GM21737 (cell line): ENCODE results near the gene GPR108.
A peak's percentile ranks its signal among the peaks of the same experiment; 100 is the strongest.
"Not testable (repeated sequence)": the region's sequence is repeated elsewhere in the genome, so short reads cannot be mapped to it uniquely, and the experiment has no call there.

Experiments used
- ATAC-seq: cut with Tn5 transposase; IDR thresholded peaks from one replicate; pipeline ENCODE4 v1.9.1; 2021; ENCODE audit warnings: mild to moderate bottlenecking, moderate library complexity; ENCODE audit not compliant: unreplicated experiment

GPR108 gene

DNA sequence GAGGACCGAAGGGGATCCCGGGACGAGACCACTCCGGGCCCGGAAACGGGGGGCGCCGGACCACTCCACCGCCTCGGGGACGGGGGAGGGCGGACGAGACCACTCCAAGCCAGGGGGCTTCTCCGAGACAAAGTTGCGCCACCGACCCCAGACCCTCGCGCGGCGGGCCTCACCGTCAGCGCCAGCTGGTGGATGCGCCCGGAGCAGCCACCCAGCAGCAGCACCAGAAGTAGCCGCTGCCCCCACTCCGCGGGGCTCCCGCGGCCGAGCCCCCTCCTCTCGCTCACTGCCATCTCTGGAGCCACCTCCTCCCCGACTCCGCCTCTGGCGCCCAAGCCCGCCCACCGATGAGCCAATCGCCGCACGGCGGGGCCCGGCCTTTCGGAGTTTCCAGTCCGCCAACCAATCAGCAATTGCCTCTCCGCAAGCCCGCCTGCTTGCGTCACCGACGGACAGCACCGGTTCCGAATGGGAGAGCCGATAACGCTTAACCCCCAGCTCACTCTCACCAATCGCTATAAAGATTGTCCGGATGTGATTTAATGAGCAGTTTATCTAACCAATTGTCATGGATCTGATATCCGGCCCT lies at the start of gene GPR108:
GPR108 (minus strand) TSS at position 297 of the 589 bp plus-strand sequence; CDS start at position 293, 4 bp downstream.
- peak; percentile 55 for ATAC-seq

DNA sequence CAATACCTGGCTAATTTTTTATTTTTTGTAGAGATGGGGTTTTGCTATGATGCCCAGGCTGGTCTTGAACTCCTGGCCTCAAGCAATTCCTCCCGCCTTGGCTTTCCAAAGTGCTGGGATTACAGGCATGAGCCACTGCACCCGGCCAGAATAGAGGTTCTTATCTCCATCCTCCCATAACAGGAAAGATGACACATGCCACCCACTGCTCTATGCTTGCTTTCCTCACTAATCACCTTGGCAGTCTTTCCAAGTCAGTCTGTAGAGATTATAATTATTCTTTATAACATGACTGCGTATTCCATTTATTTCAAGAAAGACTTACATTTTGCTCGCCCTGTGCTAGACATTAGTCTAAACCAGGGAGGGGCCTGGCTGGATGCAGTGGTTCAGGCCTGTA lies 41.8 kb upstream of the GPR108 start:
- no peak for ATAC-seq

DNA sequence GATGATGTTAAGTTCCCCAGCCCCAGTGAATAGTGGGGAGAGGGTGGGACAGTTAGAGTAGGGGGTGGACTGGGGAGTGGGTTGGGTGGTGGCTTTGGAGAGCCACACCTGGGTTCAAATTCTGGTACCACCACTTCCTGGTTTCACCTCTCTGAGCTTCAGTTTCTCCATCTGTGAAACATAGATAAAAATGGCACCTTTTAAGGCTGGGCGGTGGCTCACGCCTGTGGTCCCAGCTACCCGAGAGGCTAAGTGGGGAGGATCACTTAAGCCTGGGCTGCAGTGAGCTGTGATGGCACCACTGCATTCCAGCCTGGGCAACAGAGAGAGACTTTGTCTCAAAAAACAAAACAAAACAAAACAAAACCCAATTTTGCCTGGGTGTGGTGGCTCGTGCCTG lies 41.0 kb upstream of the GPR108 start:
- ATAC-seq, result no peak

DNA sequence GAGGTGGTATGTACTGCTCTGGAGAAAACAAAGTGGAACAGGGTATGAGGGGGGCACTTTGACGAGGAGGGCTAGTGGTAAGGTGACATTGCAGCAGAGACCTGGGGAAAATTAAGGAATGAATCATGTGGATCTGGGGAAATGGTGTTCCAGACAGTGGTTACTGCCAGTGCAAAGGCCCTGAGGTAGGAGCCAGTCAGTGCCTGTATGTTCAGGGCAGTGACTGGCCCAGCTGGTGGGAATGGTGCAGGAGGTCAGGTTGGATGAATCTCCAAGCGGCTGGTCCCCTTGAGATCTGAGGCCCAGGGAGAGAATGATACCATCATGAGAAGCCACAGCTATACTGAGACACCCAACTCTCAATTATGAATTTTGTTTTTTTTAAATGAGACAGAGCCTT lies 40.1 kb upstream of the GPR108 start:
- no peak for ATAC-seq

DNA sequence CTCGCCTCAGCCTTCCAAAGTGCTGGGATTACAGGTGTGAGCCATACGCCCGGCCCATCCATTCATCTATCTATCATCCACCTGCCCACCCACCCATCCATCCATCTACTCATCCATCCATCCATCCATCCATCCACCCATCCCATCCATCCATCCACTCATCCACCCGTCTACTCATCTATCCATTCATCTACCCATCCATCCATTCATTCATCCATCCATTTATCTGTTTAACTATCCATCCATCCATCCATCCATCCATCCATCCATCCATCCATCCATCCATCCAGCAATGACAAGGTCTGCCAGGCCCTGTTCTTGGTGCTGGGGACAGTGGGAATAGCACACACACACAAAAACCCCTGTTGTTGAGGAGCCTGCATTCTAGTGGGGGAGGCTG lies 39.6 kb upstream of the GPR108 start:
- ATAC-seq, result no peak

DNA sequence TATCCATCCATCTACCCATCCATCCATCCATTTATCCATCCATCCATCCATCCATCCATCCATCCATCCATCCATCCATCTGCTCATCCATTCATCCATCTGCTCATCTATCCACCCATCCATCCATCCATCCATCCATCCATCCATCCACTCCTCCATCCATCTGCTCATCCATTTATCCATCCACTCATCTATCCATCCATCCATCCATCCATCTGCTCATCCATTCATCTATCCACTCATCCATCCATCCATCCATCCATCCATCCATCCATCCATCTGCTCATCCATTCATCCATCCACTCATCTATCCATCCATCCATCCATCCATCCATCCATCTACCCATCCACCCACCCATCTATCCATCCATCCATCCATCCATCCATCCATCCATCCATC lies 38.7 kb upstream of the GPR108 start:
- ATAC-seq, result not testable (repeated sequence)

DNA sequence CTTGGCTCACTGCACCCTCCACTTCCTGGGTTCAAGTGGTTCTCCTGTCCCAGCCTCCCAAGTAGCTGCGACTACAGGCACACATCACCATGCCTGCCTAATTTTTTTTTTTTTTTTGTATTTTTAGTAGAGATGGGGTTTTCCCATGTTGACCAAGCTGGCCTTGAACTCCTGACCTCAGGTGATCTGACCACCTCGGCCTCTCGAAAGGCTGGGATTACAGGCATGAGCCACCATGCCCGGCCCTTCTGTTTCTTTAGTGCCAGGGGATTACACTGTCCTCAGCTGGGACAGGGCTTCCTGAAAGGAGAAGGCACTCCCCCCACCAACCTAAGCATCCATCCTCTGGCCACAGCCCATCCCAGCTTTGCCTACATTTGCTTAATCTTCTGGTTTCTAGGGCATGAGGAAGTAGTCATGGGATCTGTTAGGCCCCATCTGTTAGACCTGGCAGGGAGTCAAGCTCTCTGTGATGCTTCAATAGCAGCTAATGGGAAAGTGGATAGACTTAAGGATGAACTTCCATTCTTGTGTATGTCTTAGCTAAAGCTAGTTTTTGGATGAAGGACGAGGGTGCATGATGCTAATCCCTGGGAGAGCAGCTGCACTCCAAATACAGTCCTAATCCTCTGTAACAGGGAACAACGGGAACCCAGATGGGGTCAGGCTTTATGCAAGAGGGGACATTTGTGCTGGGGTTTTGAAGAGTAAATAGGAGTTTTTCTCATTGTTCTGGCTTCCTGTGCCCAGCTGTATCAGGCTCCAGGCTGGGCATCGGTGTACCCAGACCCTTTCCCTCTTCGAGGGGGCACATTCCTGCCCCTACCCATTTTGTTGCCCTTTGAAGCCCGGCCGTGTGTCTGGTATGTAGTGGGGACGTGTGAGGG lies 37.7 kb upstream of the GPR108 start:
- ATAC-seq, result no peak

DNA sequence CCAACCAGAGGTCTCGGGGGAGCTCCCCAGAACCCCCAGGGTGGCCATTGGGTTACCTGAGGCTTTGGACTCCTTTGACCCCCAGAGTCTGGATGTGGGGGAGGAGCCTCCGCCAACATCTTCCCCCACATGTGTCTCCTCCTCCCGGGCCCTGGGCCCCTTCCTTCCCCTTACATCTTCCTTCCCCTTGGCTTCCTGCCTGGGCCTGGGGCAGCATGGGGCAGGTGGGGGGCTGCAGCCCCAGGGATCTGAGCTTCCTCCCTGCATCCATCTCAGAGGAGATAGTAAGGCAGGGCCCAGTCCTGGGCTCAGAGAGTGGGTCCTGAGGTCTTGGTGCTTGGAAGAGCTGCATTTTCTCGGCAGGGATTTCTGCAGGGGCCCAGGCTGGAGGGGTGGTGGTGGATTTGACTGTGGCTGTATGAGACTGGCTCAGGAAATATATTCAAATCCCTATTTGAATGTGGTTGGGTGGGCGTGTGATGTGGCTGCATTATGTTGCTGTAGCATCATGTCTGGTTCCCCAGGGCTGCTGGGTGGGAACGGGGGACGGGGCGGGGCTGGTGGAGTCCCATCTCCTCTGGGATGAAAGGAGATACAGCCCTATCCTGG lies 36.0 kb upstream of the GPR108 start:
- peak; percentile 39 for ATAC-seq

DNA sequence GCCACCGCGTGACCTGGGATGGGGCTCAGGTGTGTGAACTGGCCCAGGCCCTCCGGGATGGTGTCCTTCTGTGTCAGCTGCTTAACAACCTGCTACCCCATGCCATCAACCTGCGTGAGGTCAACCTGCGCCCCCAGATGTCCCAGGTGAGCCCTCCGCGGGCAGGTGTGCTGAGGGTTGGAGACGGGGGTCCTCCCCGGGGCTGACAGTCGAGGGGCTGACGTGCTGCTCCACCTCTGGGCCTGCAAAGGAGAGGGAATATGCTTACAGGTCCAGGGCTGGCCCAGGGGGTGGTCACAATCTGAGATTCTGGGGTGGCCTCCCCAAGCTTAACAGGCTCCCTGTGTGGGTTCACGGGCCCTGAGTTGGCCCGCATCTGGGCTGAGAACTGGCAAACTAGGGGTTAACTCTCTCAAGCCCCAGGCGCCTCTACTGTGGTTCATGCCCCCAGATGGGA lies 35.5 kb upstream of the GPR108 start:
- peak; percentile 6 for ATAC-seq

DNA sequence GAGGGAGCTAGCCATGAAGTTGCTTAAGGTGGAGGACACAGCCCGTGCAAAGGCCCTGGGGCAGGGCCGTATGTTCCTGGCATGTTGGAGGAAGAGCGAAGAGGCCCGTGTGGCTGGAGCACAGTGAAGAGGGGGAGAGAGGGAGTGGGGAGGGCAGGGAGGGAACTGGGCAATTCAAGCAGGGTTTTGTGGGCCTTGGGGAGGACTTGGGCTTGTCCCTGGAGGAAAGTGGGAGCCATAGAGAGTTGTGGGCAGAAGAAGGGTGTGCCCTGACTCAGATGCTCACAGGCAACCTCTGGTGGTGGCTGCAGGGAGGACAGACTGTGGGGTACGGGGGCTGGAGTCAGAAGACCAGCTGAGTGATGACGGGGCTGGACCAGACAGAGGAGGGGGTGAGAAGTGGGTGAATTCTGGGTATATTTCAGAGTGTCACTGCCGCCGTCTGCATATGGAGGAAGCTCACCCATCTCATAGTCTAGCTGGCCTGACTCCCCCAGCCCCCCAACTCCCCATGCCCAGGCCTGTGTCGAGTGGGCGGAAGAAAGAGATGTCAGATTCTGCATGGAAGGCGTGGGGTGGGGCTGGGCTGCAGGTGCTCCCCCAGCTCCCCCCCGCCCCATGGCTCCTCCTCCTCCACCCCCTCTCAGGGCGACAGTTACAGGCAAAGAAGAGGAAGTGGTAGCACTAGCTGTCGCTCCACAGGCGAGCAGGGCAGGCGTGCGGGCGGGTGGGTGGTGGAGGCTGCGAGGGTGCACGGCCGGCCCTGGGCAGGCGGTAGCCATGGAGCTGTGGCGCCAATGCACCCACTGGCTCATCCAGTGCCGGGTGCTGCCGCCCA lies 34.9 kb upstream of the GPR108 start, which contains the start of gene VAV1:
VAV1 (plus strand) TSS at position 681 of the 838 bp plus-strand sequence; CDS start at position 781, 100 bp downstream.
- peak; percentile 29 for ATAC-seq

DNA sequence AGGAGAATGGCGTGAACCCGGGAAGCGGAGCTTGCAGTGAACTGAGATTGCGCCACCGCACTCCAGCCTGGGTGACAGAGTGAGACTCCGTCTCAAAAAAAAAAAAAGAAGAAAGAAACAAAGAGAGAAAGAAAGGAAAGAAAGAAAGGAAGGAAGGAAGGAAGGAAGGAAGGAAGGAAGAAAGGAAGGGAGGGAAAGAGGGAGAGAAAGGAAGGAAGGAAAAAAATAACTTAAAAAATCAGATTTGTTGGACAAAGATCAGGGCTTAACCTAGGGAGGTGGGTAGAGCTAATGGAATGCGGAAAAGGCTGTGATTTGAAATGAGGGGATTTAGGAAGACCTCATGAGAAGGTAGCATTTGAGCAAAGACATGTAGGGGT lies 34.3 kb upstream of the GPR108 start:
- ATAC-seq, result not testable (repeated sequence)

DNA sequence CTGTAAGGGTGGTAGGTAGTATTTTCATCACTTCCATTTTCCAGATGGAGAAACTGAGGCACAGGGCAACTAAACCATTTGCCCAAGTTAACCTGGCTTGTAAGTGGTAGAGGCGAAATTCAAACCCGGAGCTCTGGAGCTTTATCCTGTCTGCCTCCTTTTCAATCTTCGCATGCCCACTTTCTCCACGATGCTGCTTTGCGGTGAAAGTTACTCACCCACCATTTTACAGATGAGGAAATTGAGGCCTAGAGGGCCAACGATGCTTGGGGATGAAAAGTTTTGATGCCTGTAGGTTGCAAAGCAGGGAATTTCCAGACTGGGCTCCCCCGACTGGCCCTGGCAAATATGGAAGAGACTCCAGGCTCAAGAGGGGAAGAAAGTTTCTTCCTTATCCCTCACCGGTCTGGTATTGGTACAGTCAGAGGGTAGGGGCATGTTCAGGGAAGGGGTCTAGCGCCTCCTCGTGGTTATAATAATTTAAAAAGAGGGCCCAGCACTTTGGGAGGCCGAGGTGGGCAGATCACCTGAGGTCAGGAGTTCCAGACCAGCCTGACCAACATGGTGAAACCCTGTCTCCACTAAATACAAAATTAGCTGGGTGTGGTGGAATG lies 31.7 kb upstream of the GPR108 start:
- ATAC-seq, result no peak

DNA sequence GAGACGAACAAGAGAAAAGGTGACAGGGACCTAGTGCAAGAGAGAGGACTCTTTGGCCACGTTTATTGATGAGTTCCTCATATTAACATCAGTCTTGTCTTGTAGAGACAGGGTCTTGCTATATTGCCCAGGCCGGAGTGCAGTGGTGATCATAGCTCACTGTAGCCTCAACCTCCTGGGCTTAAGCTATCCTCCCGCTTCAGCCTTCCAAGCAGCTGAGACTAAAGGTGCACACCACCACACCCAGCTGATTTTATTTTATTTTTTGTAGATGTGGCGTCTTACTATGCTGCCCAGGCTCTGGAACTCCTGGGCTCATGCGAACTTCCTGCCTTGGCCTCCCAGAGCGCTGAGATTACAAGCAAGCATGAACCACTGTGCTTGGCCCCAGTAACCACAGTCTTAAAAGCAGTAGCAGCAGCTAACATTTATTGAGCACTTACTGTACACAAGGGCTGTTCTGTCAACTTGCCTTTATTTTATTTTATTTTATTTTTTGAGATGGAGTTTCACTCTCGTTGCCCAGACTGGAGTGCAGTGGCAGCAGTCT lies 30.9 kb upstream of the GPR108 start:
- no peak for ATAC-seq

DNA sequence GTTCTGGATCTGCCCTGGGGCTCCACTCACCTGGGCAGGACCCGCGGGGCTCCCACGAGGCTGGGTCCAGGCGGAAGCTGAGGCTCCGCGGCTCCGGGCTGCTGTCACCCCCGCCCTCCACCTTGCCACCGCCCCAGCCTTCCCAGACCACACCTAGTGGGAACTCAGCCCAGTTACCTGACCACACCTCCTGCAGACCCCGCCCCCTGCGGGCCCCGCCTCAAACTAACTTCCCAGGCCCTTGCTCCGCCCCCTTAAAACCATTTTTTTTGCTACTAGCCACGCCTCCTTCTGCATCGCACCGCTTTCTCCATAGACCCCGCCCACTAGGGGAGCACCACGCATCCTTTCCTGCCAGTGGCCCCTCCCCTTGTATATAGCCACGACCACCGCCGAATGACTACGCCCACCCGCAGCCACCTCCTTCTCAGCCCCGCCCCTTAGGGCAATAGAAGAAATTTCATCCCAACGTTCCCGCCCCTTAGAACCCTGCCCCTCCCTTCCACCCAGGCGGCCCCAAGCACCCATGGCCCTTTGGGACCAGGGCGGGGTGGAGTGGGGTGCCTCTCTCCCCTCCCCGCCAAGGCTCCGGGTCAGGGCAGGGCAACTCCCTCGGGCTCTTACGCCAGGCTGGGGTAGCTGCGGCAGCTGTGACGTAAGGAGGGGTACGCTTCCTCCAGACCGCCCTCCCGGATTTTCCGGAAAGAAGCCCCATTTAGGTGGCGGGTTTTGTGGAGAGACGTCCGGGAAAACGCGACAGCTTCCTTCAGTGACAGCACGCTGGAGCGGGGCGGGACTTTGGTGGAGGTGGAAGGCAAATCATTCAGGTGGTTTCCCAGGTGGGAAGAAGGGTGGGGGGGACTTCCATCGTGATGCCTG lies 30.2 kb upstream of the GPR108 start, which contains the start of gene SH2D3A:
SH2D3A (minus strand) TSS at position 79 of the 879 bp plus-strand sequence. CDS start 3,687 bp downstream, outside the sequence.
- ATAC-seq, result peak; percentile 73

DNA sequence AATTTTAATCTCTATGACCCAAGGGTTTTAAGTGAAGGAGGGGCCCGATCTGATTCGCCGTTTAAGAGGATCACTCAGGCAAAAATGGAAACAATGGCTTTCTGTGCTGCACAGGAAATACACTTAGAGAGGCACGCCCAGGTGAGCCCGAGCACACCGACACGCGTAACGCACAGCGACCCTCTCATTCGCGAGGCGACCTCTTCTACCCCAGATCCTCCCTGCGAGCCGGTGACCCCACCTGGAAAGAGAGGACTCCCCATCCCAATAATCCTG lies 29.6 kb upstream of the GPR108 start:
- ATAC-seq, result peak; percentile 19

DNA sequence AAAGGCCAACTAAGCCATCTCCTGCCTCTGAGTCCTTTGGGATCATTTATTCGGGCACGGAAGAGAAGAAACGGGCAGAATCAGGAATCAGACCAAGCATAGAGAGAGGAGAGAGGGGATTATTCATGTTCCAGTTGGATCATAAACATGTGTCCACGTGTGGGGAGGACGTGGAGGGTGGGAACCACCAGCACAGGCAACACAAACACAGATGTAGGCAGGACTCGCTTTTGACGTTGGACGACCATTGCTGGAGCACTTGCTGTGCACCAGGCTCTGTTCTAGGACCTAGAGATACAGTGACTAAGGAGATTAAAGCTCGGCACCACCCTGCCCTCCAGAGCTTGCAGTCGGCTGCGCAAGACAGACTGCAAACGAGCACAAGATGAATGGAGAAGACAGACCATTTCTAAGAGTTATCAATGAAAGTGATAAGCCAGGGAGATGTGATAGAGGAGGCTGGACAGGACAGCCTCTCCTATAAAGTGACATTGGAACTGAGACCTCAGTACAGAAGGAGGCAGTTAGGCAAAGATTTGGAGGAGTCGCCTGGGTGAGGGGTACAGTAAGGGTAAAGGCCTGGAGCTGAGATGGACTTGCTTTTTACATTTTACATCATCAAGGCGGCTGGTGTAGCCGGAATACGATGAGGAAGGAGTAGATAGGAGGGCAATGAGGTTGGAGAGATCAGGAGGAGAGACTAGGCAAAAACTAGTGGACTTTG lies 29.1 kb upstream of the GPR108 start:
- ATAC-seq, result no peak

DNA sequence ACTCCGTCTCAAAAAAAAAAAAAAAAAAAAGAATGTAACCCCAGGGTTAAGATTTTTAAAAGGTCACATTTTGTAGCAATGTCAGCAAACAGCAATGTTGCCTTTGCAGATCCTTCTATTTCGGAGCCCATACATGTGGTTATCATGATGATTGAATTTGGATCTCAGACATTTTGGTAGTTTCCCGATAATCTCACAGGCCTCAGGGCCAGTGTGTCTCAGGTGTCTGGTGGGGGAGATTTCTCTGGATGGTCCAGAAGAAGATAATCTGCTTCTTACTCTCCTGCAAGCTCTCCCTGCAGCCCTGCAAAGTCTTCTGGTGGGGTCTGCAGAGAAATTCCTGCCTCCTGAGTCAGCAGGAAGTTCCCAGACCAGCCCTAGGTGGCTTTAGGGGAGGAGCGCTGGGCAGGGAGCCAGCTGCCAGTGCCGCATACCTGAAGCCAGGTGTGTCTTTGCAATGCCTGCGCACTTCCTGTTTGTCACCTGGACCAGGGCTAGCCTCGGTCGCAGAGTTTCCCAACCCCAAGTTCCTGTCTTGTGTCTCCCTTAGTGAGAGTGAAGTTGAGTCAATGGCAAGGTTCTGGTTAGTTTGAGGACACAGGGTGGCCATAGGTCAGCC lies 28.5 kb upstream of the GPR108 start:
- no peak for ATAC-seq

DNA sequence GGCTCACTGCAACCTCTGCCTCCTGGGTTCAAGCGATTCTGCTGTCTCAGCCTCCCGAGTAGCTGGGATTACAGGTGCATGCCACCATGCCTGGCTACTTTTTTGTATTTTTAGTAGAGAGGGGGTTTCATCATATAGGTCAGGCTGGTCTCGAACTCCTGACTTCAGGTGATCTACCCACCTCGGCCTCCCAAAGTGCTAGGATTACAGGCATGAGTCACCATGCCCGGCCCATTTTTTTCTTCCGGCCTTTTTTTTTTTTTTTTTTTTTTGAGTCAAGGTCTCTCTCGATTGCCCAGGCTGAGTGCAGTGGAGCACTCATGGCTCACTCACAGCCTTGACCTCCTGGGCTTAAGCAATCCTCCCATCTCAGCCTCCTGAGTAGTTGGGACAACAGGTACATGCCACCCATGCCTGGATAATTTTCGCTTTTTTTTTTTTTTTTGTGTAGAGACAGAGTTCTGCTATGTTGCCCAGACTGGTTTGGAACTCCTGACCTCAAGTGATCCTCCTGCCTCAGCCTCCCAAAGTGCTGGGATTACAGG lies 24.9 kb upstream of the GPR108 start:
- not testable (repeated sequence) for ATAC-seq
